Measurements from ENCODE around the gene KNOP1. TPM values are rescaled to one million over a fixed set of nuclear protein-coding genes. Genes with fewer than 3 reads are reported as not detected.

Gene KNOP1
- total RNA-seq, 1 donor from 2014 or later = 24.2 TPM

DNA sequence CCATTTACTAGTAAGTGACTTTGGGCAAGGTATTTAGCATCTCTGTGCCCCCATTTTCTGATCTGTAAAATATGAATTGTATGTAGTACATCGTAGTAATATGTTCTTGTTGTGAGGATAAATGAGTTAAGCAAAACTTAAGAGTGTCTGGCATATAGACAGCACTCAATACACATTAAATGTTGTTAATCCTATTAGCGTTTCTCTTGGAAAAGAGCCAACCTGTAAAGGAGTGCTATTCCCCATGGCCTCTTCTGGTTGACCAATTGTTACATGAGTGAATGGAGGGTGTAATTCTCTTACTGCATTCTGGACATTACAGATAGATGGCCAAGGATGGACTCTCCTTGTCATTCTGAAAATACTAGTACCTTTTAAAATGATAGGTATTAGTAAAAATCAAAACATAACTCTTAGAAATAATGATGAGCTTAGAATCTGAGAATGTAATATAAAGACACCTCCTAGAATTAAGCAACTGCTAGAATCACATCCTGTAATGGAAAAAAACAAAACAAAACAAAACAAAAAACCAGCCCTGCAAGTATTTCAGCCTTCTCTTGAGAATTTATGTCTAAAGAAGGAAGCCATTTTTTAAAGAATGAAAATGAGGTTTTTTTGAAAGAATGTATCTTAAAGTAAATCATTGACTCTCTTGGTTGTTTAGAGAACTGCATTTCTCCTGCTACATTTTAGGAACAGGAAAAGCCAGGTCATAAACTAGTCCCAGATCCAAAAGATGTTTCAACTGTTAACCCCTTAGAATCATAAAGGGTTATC, 30.6 kb upstream of the KNOP1 start:
- TF ChIP-seq, protein P1, sequence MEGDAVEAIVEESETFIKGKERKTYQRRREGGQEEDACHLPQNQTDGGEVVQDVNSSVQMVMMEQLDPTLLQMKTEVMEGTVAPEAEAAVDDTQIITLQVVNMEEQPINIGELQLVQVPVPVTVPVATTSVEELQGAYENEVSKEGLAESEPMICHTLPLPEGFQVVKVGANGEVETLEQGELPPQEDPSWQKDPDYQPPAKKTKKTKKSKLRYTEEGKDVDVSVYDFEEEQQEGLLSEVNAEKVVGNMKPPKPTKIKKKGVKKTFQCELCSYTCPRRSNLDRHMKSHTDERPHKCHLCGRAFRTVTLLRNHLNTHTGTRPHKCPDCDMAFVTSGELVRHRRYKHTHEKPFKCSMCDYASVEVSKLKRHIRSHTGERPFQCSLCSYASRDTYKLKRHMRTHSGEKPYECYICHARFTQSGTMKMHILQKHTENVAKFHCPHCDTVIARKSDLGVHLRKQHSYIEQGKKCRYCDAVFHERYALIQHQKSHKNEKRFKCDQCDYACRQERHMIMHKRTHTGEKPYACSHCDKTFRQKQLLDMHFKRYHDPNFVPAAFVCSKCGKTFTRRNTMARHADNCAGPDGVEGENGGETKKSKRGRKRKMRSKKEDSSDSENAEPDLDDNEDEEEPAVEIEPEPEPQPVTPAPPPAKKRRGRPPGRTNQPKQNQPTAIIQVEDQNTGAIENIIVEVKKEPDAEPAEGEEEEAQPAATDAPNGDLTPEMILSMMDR (IDR thresholded peaks at IDR 0.05) = no peak
- H3K36me3 Mint-ChIP-seq (ENCODE audit: unreplicated experiment) = no peaks in the 10 kb centered on the region
- no peak for DNase-seq (ENCODE audit: extremely low spot score, unreplicated experiment)
- no peak overlapping the region for H3K4me3 Mint-ChIP-seq (ENCODE audit: unreplicated experiment)
- H3K27me3 Mint-ChIP-seq (ENCODE audit: unreplicated experiment) = no peaks in the 10 kb centered on the region
- peaks cover 9% of the 10 kb centered on the region for H3K4me1 Mint-ChIP-seq (ENCODE audit: unreplicated experiment)
- H3K27ac Mint-ChIP-seq (ENCODE audit: unreplicated experiment) = no peak overlapping the region
- H3K9me3 Mint-ChIP-seq (ENCODE audit: unreplicated experiment) = no peaks in the 10 kb centered on the region

DNA sequence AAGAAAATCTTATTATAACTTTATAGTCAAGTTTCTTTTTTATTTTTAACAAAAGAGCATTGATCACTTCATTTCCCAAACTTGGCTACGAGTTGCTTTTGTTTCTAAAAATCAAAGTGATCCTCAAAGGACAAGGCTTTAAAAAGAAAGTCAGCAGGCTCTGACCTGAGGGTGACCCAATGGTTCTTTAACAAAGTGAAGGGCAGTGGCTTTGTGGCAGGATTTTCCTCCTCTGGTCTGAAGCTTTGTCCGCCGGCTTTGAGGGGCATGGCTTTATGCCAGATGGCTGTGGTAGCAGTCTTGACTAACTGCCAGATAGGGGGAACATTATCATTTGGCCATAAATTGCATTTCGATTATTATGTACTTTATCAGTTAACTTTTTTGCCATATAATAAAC, 28.5 kb upstream of the KNOP1 start:
- TF ChIP-seq, protein P1 (IDR thresholded peaks at IDR 0.05) = no peak
- Mint-ChIP-seq H3K27me3 (ENCODE audit: unreplicated experiment) (no peaks in the 10 kb centered on the region), H3K27ac (ENCODE audit: unreplicated experiment) (no peak overlapping the region), H3K9me3 (ENCODE audit: unreplicated experiment) (no peaks in the 10 kb centered on the region), H3K4me3 (ENCODE audit: unreplicated experiment) (no peak overlapping the region), H3K36me3 (ENCODE audit: unreplicated experiment) (no peaks in the 10 kb centered on the region), H3K4me1 (ENCODE audit: unreplicated experiment) (peaks cover 9% of the 10 kb centered on the region)
- DNase-seq (ENCODE audit: extremely low spot score, unreplicated experiment) = no peak

DNA sequence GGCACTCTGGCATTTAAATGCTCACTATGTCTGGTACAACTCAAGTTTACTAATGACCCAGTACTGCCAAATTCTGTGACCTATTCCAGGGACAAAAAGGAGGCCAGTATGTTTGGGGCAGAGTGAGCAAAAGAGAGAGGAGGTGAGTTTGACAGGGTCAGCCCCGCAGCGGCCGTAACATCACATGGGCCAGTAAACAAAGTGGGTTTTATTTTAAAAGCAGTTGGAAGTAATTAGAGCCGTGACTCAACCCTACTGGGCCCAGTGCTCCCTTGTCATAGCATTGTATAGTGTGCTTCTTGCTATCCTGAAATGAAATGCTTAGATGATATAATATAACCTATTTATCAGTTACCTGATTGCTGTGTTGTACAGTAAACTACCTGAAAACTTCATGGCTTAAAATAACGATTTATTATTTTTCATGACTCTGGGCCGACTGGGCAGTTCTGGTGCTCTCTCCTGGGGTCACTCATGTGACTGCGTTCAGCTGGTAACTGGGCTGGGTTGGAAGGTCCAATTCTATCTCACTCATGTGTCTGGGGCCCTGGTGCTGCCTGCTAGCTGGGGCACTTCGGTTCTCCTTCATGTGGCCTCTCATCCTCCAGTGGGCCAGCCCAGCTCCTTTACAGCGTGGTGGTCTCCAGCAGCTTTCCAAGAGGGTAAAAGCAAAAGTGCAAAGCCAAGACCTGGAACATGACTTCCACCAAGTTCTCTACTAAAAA, 27.4 kb upstream of the KNOP1 start:
- H3K27ac Mint-ChIP-seq (ENCODE audit: unreplicated experiment) = no peak overlapping the region
- H3K4me3 Mint-ChIP-seq (ENCODE audit: unreplicated experiment) = no peak overlapping the region

DNA sequence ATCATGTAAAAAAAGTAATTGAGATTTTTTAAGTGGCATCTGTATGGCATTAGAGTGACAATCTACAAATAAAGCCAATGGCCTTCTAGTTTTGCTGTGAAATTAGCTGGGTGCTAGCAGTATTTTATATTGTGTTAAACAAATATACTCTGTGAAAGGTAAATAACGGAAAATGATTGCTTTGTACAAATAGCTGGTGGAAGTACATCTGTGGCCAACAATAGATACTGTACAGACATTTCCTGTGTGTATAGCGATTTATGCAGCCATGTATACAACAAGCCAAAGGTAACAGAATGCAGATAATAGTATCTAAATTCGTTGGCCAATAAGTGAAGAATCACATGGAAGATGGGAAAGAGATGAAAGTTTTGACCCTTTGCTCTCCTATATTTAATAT, 26.6 kb upstream of the KNOP1 start:
- TF ChIP-seq, protein P1 (IDR thresholded peaks at IDR 0.05) = no peak
- Mint-ChIP-seq H3K36me3 (ENCODE audit: unreplicated experiment) (no peaks in the 10 kb centered on the region), H3K4me1 (ENCODE audit: unreplicated experiment) (peaks cover 9% of the 10 kb centered on the region), H3K4me3 (ENCODE audit: unreplicated experiment) (no peak overlapping the region), H3K27ac (ENCODE audit: unreplicated experiment) (no peak overlapping the region), H3K27me3 (ENCODE audit: unreplicated experiment) (no peaks in the 10 kb centered on the region), H3K9me3 (ENCODE audit: unreplicated experiment) (no peaks in the 10 kb centered on the region)
- DNase-seq (ENCODE audit: extremely low spot score, unreplicated experiment) = no peak

More for the DNA sequence above, 27.4 kb upstream of the KNOP1 start:
- no peak for DNase-seq (ENCODE audit: extremely low spot score, unreplicated experiment)
- peaks cover 9% of the 10 kb centered on the region for H3K4me1 Mint-ChIP-seq (ENCODE audit: unreplicated experiment)
- H3K27me3 Mint-ChIP-seq (ENCODE audit: unreplicated experiment) = no peaks in the 10 kb centered on the region
- TF ChIP-seq, protein P1 (IDR thresholded peaks at IDR 0.05) = no peak
- H3K9me3 Mint-ChIP-seq (ENCODE audit: unreplicated experiment) = no peaks in the 10 kb centered on the region
- H3K36me3 Mint-ChIP-seq (ENCODE audit: unreplicated experiment) = no peaks in the 10 kb centered on the region

DNA sequence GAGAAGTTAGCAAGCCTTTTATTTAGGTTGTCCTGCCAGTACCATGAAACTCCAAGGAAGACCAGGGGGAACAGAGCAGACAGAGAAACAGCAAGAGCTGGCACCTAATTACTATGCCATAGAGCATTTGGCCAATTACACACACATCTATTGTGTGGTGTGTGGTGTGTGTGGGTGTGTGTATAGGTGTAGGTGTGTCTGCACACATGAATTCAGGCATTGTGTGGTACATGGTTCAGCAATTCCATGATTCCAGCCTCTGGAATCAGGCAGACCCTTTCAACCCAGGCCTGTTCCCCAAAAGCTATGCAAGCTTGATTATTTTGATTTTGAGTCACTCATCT, 25.8 kb upstream of the KNOP1 start:
- H3K27ac Mint-ChIP-seq (ENCODE audit: unreplicated experiment) = no peak overlapping the region
- H3K27me3 Mint-ChIP-seq (ENCODE audit: unreplicated experiment) = no peaks in the 10 kb centered on the region
- H3K4me1 Mint-ChIP-seq (ENCODE audit: unreplicated experiment) = peaks cover 5% of the 10 kb centered on the region
- no peak for DNase-seq (ENCODE audit: extremely low spot score, unreplicated experiment)
- no peaks in the 10 kb centered on the region for H3K9me3 Mint-ChIP-seq (ENCODE audit: unreplicated experiment)
- no peak overlapping the region for H3K4me3 Mint-ChIP-seq (ENCODE audit: unreplicated experiment)
- TF ChIP-seq, protein P1 (IDR thresholded peaks at IDR 0.05) = no peak
- no peaks in the 10 kb centered on the region for H3K36me3 Mint-ChIP-seq (ENCODE audit: unreplicated experiment)
